ENCODE data around the gene SLCO1A2.

DNA sequence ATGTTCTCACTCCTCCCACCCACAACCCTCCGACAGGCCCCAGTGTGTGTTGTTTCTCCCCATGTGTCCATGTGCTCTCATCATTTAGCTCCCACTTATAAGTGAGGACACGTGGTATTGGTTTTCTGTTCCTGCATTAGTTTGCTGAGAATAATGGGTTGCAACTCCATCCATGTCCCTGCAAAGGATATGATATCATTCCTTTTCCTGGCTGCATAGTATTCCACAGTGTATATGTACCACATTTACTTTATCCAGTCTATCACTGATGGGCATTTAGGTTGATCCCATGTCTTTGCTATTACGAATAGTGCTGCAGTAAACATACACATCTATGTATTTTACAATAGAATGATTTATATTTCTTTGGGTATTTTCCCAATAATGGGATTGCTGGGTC lies 77.5 kb downstream of the SLCO1A2 start:
- TF ChIP-seq CTCF (IDR thresholded peaks at IDR 0.05) (no peak), POLR2A (IDR thresholded peaks at IDR 0.05) (no peak), POLR2AphosphoS5 (IDR thresholded peaks at IDR 0.05; ENCODE audit: insufficient read depth in 1 of 2, low read depth in 1 of 2) (no peak)
